ENCODE data around the gene SMAD5. TPM values are rescaled to one million over a fixed set of nuclear protein-coding genes. Genes with fewer than 3 reads are reported as not detected.

SMAD5 gene
- total and polyA plus RNA-seq, 2 of the 8 experiments (the other 6 are each of a cell fraction or from before 2014, with no cell fraction given) = 30.2 to 60.5 TPM

DNA sequence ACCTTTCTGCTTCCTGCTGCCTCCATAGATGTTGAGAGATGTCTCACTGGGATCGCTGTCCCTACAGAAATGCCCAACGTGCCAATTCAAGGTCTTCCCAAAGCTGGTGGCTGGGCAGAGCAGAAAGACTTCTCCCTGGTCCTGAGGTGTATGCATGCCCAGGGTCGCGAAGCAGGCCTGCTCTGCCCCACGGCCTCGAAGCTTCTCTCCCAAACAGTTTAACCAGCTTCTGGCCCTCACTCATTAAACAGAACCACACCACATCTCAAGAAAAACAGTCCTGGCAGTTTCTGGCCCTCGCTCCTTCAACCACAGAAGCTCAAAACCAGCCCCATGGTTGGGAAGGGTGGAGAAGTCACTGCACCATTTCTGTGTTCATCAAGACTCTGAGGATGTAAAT is 75.0 kb downstream of the SMAD5 start (continued):
- TF ChIP-seq KDM4A (IDR thresholded peaks at IDR 0.05; ENCODE audit: low read depth, low read length, severe bottlenecking) = no peak
- no peak for TF ChIP-seq POLR2A (IDR thresholded peaks at IDR 0.05; ENCODE audit: control extremely low read depth in 1 of 2, low read depth in 2 of 2, low read length in 2 of 2)
- TF ChIP-seq POU5F1 (IDR thresholded peaks at IDR 0.05; ENCODE audit: low read depth, low read length) = no peak

Data from H1 (cell line).